ENCODE data around the gene SNN.

SNN gene

DNA sequence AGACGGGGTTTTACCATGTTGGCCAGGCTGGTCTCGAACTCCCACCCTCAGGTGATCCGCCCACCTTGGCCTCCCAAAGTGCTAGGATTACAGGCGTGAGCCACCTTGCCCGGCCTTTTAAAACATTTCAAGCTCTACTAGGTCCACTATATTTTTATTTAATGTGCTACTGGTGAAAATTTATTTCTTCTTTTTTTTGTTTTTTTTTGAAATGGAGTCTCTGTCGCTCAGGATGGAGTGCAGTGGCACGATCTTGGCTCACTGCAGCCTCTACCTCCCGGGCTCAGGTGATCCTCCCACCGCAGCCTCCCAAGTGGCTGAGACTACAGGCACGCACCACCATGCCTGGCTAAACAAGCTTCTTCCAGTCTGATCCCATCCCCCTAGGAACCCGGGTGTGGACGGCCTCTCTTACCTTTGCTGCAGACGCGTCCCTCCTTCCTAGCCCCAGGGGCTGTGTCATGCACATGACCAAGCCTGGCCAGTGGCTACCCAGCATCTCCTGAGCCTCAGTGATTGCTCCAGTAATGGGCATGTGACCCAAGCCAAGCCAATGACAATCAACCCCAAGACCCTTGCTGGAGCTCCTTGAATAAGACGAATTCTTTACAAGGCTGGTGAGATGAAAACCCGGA, 41.5 kb upstream of the SNN start:
- H4K20me1 ChIP-seq (ENCODE audit: insufficient read depth) = no peaks in the 10 kb centered on the region
- no peaks in the 10 kb centered on the region for H3K36me3 ChIP-seq (ENCODE audit: insufficient read depth)
- TF ChIP-seq, protein P1, sequence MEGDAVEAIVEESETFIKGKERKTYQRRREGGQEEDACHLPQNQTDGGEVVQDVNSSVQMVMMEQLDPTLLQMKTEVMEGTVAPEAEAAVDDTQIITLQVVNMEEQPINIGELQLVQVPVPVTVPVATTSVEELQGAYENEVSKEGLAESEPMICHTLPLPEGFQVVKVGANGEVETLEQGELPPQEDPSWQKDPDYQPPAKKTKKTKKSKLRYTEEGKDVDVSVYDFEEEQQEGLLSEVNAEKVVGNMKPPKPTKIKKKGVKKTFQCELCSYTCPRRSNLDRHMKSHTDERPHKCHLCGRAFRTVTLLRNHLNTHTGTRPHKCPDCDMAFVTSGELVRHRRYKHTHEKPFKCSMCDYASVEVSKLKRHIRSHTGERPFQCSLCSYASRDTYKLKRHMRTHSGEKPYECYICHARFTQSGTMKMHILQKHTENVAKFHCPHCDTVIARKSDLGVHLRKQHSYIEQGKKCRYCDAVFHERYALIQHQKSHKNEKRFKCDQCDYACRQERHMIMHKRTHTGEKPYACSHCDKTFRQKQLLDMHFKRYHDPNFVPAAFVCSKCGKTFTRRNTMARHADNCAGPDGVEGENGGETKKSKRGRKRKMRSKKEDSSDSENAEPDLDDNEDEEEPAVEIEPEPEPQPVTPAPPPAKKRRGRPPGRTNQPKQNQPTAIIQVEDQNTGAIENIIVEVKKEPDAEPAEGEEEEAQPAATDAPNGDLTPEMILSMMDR (conservative IDR thresholded peaks at IDR 0.05; ENCODE audit: low read depth, low read length) = no peak
- H3K4me2 ChIP-seq = no peak overlapping the region
- H3K4me1 ChIP-seq (ENCODE audit: low read depth, poor library complexity, severe bottlenecking) = no peaks in the 10 kb centered on the region
- no peak overlapping the region for H3K4me3 ChIP-seq (IDR thresholded peaks at IDR 0.05; ENCODE audit: insufficient read depth, low read depth, low read length)
- no peaks in the 10 kb centered on the region for H3K79me2 ChIP-seq (ENCODE audit: insufficient read depth, low read depth)
- H3K27me3 ChIP-seq (ENCODE audit: insufficient read depth, low read depth) = no peaks in the 10 kb centered on the region
- no peak overlapping the region for H2AFZ ChIP-seq (ENCODE audit: low read depth)
- no peak overlapping the region for H3K9ac ChIP-seq
- H3K27ac ChIP-seq = no peak overlapping the region

DNA sequence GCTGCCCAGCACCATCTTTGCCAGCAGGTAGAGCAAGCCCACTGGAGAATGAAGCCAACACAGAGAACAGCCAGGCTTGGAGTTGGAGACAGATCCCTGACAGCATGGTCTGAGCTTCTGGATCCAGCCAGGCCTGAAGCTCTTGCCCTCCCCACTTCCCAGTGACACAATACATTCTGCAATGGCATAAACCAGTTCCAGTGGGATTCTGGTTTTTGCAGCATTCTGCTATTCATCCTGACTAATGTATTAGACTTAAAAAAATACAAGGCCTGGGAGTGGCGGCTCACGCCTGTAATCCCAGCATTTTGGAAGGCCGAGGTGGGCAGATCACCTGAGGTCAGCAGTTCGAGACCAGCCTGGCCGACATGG, 41.0 kb upstream of the SNN start:
- Histone ChIP-seq H3K79me2 (ENCODE audit: insufficient read depth, low read depth) (no peaks in the 10 kb centered on the region), H3K27me3 (ENCODE audit: insufficient read depth, low read depth) (no peaks in the 10 kb centered on the region), H3K4me2 (no peak overlapping the region), H2AFZ (ENCODE audit: low read depth) (no peak overlapping the region), H3K9ac (no peak overlapping the region), H3K4me1 (ENCODE audit: low read depth, poor library complexity, severe bottlenecking) (no peaks in the 10 kb centered on the region), H3K4me3 (IDR thresholded peaks at IDR 0.05; ENCODE audit: insufficient read depth, low read depth, low read length) (no peak overlapping the region), H4K20me1 (ENCODE audit: insufficient read depth) (no peaks in the 10 kb centered on the region), H3K27ac (no peak overlapping the region), H3K36me3 (ENCODE audit: insufficient read depth) (no peaks in the 10 kb centered on the region)
- TF ChIP-seq, protein P1 (conservative IDR thresholded peaks at IDR 0.05; ENCODE audit: low read depth, low read length) = no peak

DNA sequence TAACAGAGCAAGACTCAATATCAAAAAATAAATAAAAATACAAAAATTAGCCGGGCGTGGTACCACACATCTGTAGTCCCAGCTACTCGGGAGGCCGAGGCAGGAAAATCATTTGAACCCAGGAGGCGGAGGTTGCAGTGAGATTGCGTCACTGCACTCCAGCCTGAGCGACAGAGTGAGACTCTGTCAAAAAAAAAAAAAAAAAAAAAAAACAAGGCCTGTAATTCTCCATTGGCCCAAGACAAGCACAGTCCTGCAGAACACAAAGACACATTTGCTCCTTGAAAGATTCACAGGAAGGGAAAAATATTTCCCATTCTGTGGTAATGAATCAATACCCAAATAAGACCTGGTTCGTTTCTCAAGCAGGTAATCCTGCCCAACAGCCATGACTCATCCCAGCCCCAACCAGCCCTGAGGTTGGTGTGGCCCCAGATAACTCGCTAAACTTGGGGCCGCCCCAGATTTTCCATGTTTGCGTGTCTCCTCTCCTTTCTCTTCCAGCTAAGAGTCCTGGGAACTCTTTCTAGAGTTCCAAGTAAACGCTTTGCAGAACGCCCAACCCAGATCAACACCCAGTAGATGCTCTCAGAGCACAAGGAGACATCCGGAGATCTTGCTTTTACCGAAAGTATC, 40.3 kb upstream of the SNN start:
- Histone ChIP-seq H3K36me3 (ENCODE audit: insufficient read depth) (no peaks in the 10 kb centered on the region), H3K4me3 (IDR thresholded peaks at IDR 0.05; ENCODE audit: insufficient read depth, low read depth, low read length) (no peak overlapping the region), H2AFZ (ENCODE audit: low read depth) (no peak overlapping the region), H3K79me2 (ENCODE audit: insufficient read depth, low read depth) (no peaks in the 10 kb centered on the region), H3K27me3 (ENCODE audit: insufficient read depth, low read depth) (no peaks in the 10 kb centered on the region), H4K20me1 (ENCODE audit: insufficient read depth) (no peaks in the 10 kb centered on the region), H3K4me1 (ENCODE audit: low read depth, poor library complexity, severe bottlenecking) (no peaks in the 10 kb centered on the region), H3K9ac (no peak overlapping the region), H3K4me2 (no peak overlapping the region), H3K27ac (no peak overlapping the region)
- TF ChIP-seq, protein P1 (conservative IDR thresholded peaks at IDR 0.05; ENCODE audit: low read depth, low read length) = no peak

DNA sequence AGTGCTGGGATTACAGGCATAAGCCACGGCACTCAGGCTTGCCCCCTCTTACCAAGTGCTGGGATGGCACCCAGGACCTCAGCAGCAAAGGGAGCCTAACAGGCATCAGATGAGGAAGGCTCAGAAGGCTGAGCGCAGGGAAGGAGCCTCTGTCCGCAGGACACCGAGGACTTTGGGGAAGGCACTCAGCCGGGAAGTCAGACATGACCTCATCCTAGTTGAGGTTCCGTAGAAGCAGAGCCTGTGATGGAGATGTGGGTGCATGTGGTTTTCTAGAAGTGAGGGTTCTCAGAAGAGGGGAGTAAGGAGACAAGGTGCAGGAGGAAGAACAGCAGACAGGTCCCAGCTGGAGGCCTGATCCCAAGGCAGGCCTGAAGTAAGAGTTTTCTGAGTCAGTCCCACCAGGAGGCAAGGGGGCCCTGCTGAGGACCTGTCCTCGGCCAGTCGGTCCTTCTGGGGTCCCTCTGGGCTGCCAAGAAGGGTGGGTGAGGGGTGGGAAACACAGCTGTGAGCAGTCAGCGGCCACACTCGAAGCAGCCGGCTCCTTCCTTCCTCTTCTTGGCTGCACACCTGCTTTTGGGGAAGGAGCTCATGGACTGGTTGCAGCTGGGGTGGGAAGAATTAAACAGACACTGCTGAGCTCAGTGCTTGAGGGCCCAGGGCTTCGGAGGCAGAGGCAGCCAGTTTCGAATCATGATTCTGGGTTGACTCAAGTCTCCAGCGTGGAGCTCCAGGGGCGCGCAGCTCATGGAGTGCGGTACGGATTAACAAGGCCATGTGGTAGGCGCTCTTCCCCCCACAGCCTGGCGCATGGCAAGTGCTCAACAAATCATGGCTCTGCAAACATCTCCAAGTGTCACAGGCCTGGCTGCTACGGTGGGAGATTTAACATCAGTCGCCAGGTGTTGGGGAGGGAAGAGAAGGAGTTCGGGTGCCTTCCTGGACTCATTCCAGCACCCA, 38.9 kb upstream of the SNN start:
- Histone ChIP-seq H3K4me3 (IDR thresholded peaks at IDR 0.05; ENCODE audit: insufficient read depth, low read depth, low read length) (no peak overlapping the region), H3K27me3 (ENCODE audit: insufficient read depth, low read depth) (no peaks in the 10 kb centered on the region), H2AFZ (ENCODE audit: low read depth) (no peak overlapping the region), H4K20me1 (ENCODE audit: insufficient read depth) (no peaks in the 10 kb centered on the region), H3K4me1 (ENCODE audit: low read depth, poor library complexity, severe bottlenecking) (no peaks in the 10 kb centered on the region), H3K79me2 (ENCODE audit: insufficient read depth, low read depth) (no peaks in the 10 kb centered on the region), H3K36me3 (ENCODE audit: insufficient read depth) (no peaks in the 10 kb centered on the region), H3K27ac (no peak overlapping the region), H3K4me2 (no peak overlapping the region), H3K9ac (no peak overlapping the region)
- TF ChIP-seq, protein P1 (conservative IDR thresholded peaks at IDR 0.05; ENCODE audit: low read depth, low read length) = no peak

Measured in KMS-11 (cell line).